H1 (cell line): ENCODE data around the gene STT3B. TPM values are rescaled to one million over a fixed set of nuclear protein-coding genes. Genes with fewer than 3 reads are reported as not detected.

Source experiments
- CTCF ChIA-PET: fragments of 300-600 bp; sonication (Branson Sonifier 250); formaldehyde crosslinking; loops from one replicate; lab custom pipeline; 2021; ENCODE audit not compliant: partially characterized antibody; lab: Charles Lee
- POLR2A ChIA-PET: fragments of 300-600 bp; sonication (Branson Sonifier 250); formaldehyde crosslinking; loops from one replicate; lab custom pipeline; 2021; ENCODE audit warnings: inconsistent platforms; ENCODE audit not compliant: partially characterized antibody; lab: Charles Lee
- DNase-seq, 2 experiments: peaks; one replicate each; pipeline versions ENCODE4 v3.0.0 to v3.0.0-alpha.2; 2010 to 2022; ENCODE audit warnings: low spot score in 2 of 2, low read depth in 1 of 2, mixed read lengths in 1 of 2
- FAIRE-seq: peaks from 2 replicates; lab custom pipeline; 2011; peaks lifted over from hg19 to GRCh38; lab: Jason Lieb, UNC
- H2AFZ ChIP-seq: 2 replicates; pipeline ENCODE4 v1.8.1; 2012; ENCODE audit warnings: low read length, inconsistent platforms
- H2AK5ac ChIP-seq: 2 replicates; pipeline ENCODE4 v1.6.1; 2013; ENCODE audit warnings: low read depth, low read length
- H2BK120ac ChIP-seq: replicated peaks from 2 replicates; pipeline ENCODE3; 2013; ENCODE audit warnings: low read depth, low read length, inconsistent platforms
- H2BK12ac ChIP-seq: 2 replicates; pipeline ENCODE4 v1.6.1; 2013; ENCODE audit warnings: low read depth, low read length
- H2BK15ac ChIP-seq: 2 replicates; pipeline ENCODE4 v1.6.1; 2013; ENCODE audit warnings: low read length
- H2BK20ac ChIP-seq: 2 replicates; pipeline ENCODE4 v1.6.1; 2013; ENCODE audit warnings: low read length
- H2BK5ac ChIP-seq: 2 replicates; pipeline ENCODE4 v1.6.1; 2013; ENCODE audit warnings: low read depth, low read length
- H3K14ac ChIP-seq: 2 replicates; pipeline ENCODE4 v1.6.1; 2013; ENCODE audit warnings: inconsistent platforms; ENCODE audit not compliant: insufficient read length
- H3K18ac ChIP-seq: 2 replicates; pipeline ENCODE4 v1.6.1; 2013; ENCODE audit warnings: low read length; ENCODE audit errors: extremely low read depth
- H3K23ac ChIP-seq: 2 replicates; pipeline ENCODE4 v1.6.1; 2013; ENCODE audit warnings: inconsistent platforms; ENCODE audit not compliant: insufficient read length
- H3K23me2 ChIP-seq: 2 replicates; pipeline ENCODE4 v1.6.1; 2013; ENCODE audit warnings: low read depth, low read length
- H3K27ac ChIP-seq: 2 replicates; pipeline ENCODE4 v1.6.1; 2011; ENCODE audit warnings: low read depth, low read length, inconsistent platforms
- H3K27me3 ChIP-seq, 4 experiments: replicated peaks in 1 of 4; 1 replicate in 1 of 4; 2 replicates in 3 of 4; pipeline versions ENCODE4 v1.6.1 to v1.8.1; 2011 to 2013; ENCODE audit warnings: low read length in 3 of 4, mild to moderate bottlenecking in 3 of 4, inconsistent platforms in 2 of 4, mixed read lengths in 2 of 4, moderate library complexity in 1 of 4; ENCODE audit not compliant: control insufficient read depth in 3 of 4, insufficient read depth in 3 of 4; ENCODE audit errors: extremely low read depth in 1 of 4
- H3K36me3 ChIP-seq, 4 experiments: 2 replicates each; pipeline versions ENCODE4 v1.6.1 to v1.8.1; 2011 to 2013; ENCODE audit warnings: mild to moderate bottlenecking in 4 of 4, low read length in 3 of 4, moderate library complexity in 2 of 4, control low read depth in 1 of 4, inconsistent platforms in 1 of 4; ENCODE audit not compliant: insufficient read depth in 4 of 4, control insufficient read depth in 2 of 4
- H3K4ac ChIP-seq: replicated peaks from 2 replicates; pipeline ENCODE3; 2013; ENCODE audit warnings: low read length, low read depth, mixed read lengths, inconsistent platforms; ENCODE audit not compliant: insufficient read length
- H3K4me1 ChIP-seq, 4 experiments: replicated peaks in 1 of 4; 1 replicate in 1 of 4; 2 replicates in 3 of 4; pipeline versions ENCODE4 v1.6.1 to v1.8.1; 2011 to 2013; ENCODE audit warnings: low read length in 3 of 4, inconsistent platforms in 2 of 4, mixed read lengths in 1 of 4; ENCODE audit not compliant: insufficient read depth in 4 of 4, control insufficient read depth in 3 of 4
- H3K4me2 ChIP-seq, 2 experiments: 2 replicates each; pipeline versions ENCODE4 v1.6.1 to v1.8.1; 2011 to 2013; ENCODE audit warnings: low read depth in 2 of 2, low read length in 2 of 2, control low read depth in 1 of 2, inconsistent platforms in 1 of 2, mild to moderate bottlenecking in 1 of 2; ENCODE audit not compliant: insufficient read depth in 1 of 2
- H3K4me3 ChIP-seq, 4 experiments: fragments of 200-600, 300-600 bp in 1 of 4; sonication (generic), shearing (Covaris generic), sonication (Bioruptor Twin) in 1 of 4; 2 replicates each; pipeline versions ENCODE4 v1.5.1 to v1.8.1; 2011 to 2016; ENCODE audit warnings: low read length in 4 of 4, low read depth in 3 of 4, control low read depth in 2 of 4, inconsistent platforms in 2 of 4, mild to moderate bottlenecking in 2 of 4, mixed read lengths in 1 of 4, moderate library complexity in 1 of 4; ENCODE audit not compliant: insufficient read depth in 2 of 4; ENCODE audit errors: extremely low read depth in 1 of 4
- H3K56ac ChIP-seq: replicated peaks from 2 replicates; pipeline ENCODE3; 2013; ENCODE audit warnings: low read depth, mild to moderate bottlenecking, mixed read lengths, low read length, inconsistent platforms; ENCODE audit not compliant: insufficient read length
- H3K79me1 ChIP-seq: 2 replicates; pipeline ENCODE4 v1.6.1; 2013; ENCODE audit warnings: low read depth, low read length, control low read depth
- H3K79me2 ChIP-seq, 2 experiments: 2 replicates each; pipeline versions ENCODE4 v1.6.1 to v1.8.1; 2012 to 2013; ENCODE audit warnings: low read length in 2 of 2, mild to moderate bottlenecking in 2 of 2, inconsistent platforms in 1 of 2; ENCODE audit not compliant: insufficient read depth in 2 of 2, control insufficient read depth in 1 of 2
- H3K9ac ChIP-seq, 4 experiments: replicated peaks in 1 of 4; 1 replicate in 1 of 4; 2 replicates in 3 of 4; pipeline versions ENCODE4 v1.6.1 to v1.8.1; 2011 to 2013; ENCODE audit warnings: low read depth in 3 of 4, low read length in 3 of 4, control low read depth in 2 of 4, mild to moderate bottlenecking in 2 of 4, moderate library complexity in 2 of 4, inconsistent platforms in 1 of 4; ENCODE audit errors: extremely low read depth in 1 of 4
- H3K9me3 ChIP-seq, 2 experiments: 2 replicates each; pipeline versions ENCODE4 v1.6.1 to v1.8.1; 2012 to 2013; ENCODE audit warnings: mild to moderate bottlenecking in 2 of 2, moderate library complexity in 2 of 2, control low read depth in 1 of 2, inconsistent platforms in 1 of 2, low read depth in 1 of 2, low read length in 1 of 2, mixed read lengths in 1 of 2; ENCODE audit not compliant: insufficient read depth in 2 of 2
- H4K20me1 ChIP-seq, 2 experiments: replicated peaks in 1 of 2; 2 replicates each; pipeline versions ENCODE3 to v1.8.1; 2011 to 2013; ENCODE audit warnings: inconsistent platforms in 2 of 2, low read length in 2 of 2, mild to moderate bottlenecking in 1 of 2; ENCODE audit not compliant: insufficient read depth in 2 of 2, control insufficient read depth in 1 of 2
- H4K5ac ChIP-seq: 2 replicates; pipeline ENCODE4 v1.6.1; 2013; ENCODE audit warnings: low read length, low read depth, mixed read lengths, inconsistent platforms; ENCODE audit not compliant: insufficient read length
- H4K8ac ChIP-seq: 2 replicates; pipeline ENCODE4 v1.8.0; 2013; ENCODE audit warnings: mild to moderate bottlenecking, moderate library complexity, low read length, inconsistent platforms; ENCODE audit not compliant: insufficient read depth; ENCODE audit errors: extremely low read depth
- H4K91ac ChIP-seq: replicated peaks from 2 replicates; pipeline ENCODE3; 2013; ENCODE audit warnings: low read length, mixed read lengths, inconsistent platforms; ENCODE audit not compliant: insufficient read length
- BACH1 ChIP-seq: IDR thresholded peaks from 2 replicates; pipeline ENCODE4 v1.6.1; 2012; ENCODE audit warnings: low read length, improper control_type of control experiment
- CEBPB ChIP-seq: IDR thresholded peaks from 2 replicates; pipeline ENCODE4 v1.6.1; 2012; ENCODE audit warnings: low read depth, low read length
- CHD1 ChIP-seq: IDR thresholded peaks from 2 replicates; pipeline ENCODE4 v1.6.1; 2012; ENCODE audit warnings: low read depth, low read length, improper control_type of control experiment
- CHD2 ChIP-seq: IDR thresholded peaks from 2 replicates; pipeline ENCODE4 v1.6.1; 2012; ENCODE audit warnings: low read length, improper control_type of control experiment
- KDM1A ChIP-seq: fragments of 200-600, 300-600 bp; sonication (generic); IDR thresholded peaks from 2 replicates; pipeline ENCODE4 v1.7.1; 2016; ENCODE audit warnings: mild to moderate bottlenecking, low read length, borderline replicate concordance
- NANOG ChIP-seq: IDR thresholded peaks from 2 replicates; pipeline ENCODE4 v1.6.1; 2011; ENCODE audit warnings: low read length, low read depth, mild to moderate bottlenecking, inconsistent platforms; ENCODE audit not compliant: insufficient read depth, poor library complexity, severe bottlenecking
- NRF1 ChIP-seq: IDR thresholded peaks from 2 replicates; pipeline ENCODE4 v1.6.1; 2011; ENCODE audit warnings: mild to moderate bottlenecking, low read depth, low read length, improper control_type of control experiment
- RBBP5 ChIP-seq: IDR thresholded peaks from 2 replicates; pipeline ENCODE4 v1.7.1; 2012; ENCODE audit warnings: low read depth, mild to moderate bottlenecking, inconsistent platforms, low read length, moderate library complexity, borderline replicate concordance
- SIN3A ChIP-seq, 2 experiments: IDR thresholded peaks in 1 of 2; conservative IDR thresholded peaks in 1 of 2; 2 replicates each; pipeline ENCODE4 v1.6.1; 2011 to 2012; ENCODE audit warnings: low read length in 2 of 2, improper control_type of control experiment in 1 of 2, low read depth in 1 of 2, mild to moderate bottlenecking in 1 of 2
- SRF ChIP-seq: IDR thresholded peaks from 2 replicates; pipeline ENCODE4 v1.6.1; 2011; ENCODE audit warnings: mild to moderate bottlenecking, low read depth, low read length, moderate library complexity
- polyA plus RNA-seq, 7 experiments: library from polyadenylated mRNA; depleted of rRNA in 3 of 7; stranded (reverse) in 5 of 7; unstranded in 2 of 7; fragments of >200 nt in 5 of 7; fragments of 200-250 nt in 2 of 7; gene quantifications; 1 replicate in 5 of 7; 2 replicates in 1 of 7; 4 replicates in 1 of 7; pipeline versions ENCODE4 v1.2.1 to v1.2.3, GENCODE V29; 2011 to 2013; ENCODE audit warnings: missing spikeins in 2 of 7, mixed read lengths in 2 of 7
- total RNA-seq: library from RNA; stranded (reverse); fragmentation: NEBNext Ultra II Directional; extraction: Animal tissue kit (Norgen Biotek cat#: 25700); gene quantifications from 2 replicates; pipeline ENCODE4 v1.2.1, GENCODE V29; 2021
- TF ChIP-seq, protein P1 (sequence below): IDR thresholded peaks from 2 replicates; pipeline ENCODE4 v1.6.1; 2011; ENCODE audit warnings: low read length, improper control_type of control experiment

The STT3B gene
- total and polyA plus RNA-seq, 2 of the 8 experiments (the other 6 are each of a cell fraction or from before 2014, with no cell fraction given) = 43.5 to 134 TPM

DNA sequence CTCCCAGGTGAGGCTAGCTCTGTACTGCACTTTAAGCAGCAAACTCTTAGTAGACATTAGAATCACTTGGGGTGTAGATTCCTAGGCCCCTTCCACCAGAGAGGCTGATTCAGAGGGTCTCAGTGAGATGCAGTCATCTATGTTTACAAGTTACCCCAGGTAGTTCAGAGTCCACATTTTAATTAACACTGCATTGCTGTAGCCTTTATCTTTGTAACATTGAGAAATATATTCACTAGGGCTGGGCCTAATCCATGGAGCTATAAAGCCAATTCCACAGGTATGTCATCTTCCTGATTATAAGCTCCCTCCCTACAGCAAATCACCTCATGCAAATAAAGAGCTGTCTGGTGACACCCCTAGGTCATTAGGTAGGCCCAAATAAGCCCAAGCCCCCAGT, 39.6 kb upstream of the STT3B start:
- Histone ChIP-seq H3K4me2 (no peak overlapping the region), H3K79me2 (no peaks in the 10 kb centered on the region), H3K23ac (no peak overlapping the region), H2BK20ac (no peak overlapping the region), H3K4me3 (no peak overlapping the region), H3K79me1 (no peaks in the 10 kb centered on the region), H3K14ac (no peak overlapping the region), H2BK15ac (no peak overlapping the region), H4K20me1 (no peaks in the 10 kb centered on the region), H3K18ac (no peak overlapping the region), H3K23me2 (no peaks in the 10 kb centered on the region), H3K4ac (no peak overlapping the region), H3K56ac (no peak overlapping the region), H2BK5ac (no peak overlapping the region), H2AFZ (no peak overlapping the region), H3K4me1 (no peaks in the 10 kb centered on the region), H3K9ac (no peak overlapping the region), H2BK120ac (no peak overlapping the region), H3K36me3 (no peaks in the 10 kb centered on the region), H3K27me3 (peaks cover 0 to 1% (median 0%) of the 10 kb centered on the region in 4 experiments; a peak in 1 of 7 replicates), H4K91ac (no peak overlapping the region), H4K5ac (no peak overlapping the region), H3K9me3 (peaks cover 2 to 7% of the 10 kb centered on the region in 2 experiments; a peak in 3 of 4 replicates), H2AK5ac (no peak overlapping the region), H4K8ac (no peak overlapping the region), H2BK12ac (no peak overlapping the region), H3K27ac (no peak overlapping the region)
- ChIA-PET POLR2A (no interaction called here), CTCF (no interaction called here)
- DNase-seq (no peak), FAIRE-seq (no peak)
- no peak for TF ChIP-seq SIN3A (conservative IDR thresholded peaks at IDR 0.05 in 1 of 2, IDR thresholded peaks at IDR 0.05 in 1 of 2; ENCODE audit: low read depth in 1 of 2, low read length in 2 of 2)
- TF ChIP-seq RBBP5 = no peak
- TF ChIP-seq, protein P1, sequence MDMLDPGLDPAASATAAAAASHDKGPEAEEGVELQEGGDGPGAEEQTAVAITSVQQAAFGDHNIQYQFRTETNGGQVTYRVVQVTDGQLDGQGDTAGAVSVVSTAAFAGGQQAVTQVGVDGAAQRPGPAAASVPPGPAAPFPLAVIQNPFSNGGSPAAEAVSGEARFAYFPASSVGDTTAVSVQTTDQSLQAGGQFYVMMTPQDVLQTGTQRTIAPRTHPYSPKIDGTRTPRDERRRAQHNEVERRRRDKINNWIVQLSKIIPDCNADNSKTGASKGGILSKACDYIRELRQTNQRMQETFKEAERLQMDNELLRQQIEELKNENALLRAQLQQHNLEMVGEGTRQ = no peak
- no peak for TF ChIP-seq NRF1
- no peak for TF ChIP-seq BACH1
- no peak for TF ChIP-seq CEBPB
- TF ChIP-seq CHD1 = no peak
- TF ChIP-seq NANOG = no peak
- TF ChIP-seq CHD2 = no peak
- no peak for TF ChIP-seq SRF
- no peak for TF ChIP-seq KDM1A
